HEK293 (cell line): ENCODE data around the gene CRTAC1.

Experiments used
- CTCF ChIA-PET: fragments of 350-600 bp; formaldehyde crosslinking; extraction: SDS; loops from one replicate; lab custom pipeline; 2021; ENCODE audit warnings: antibody characterized with exemption; lab: Yijun Ruan, JAX
- POLR2A ChIA-PET: fragments of 300-600 bp; formaldehyde crosslinking; extraction: SDS; loops from one replicate; lab custom pipeline; 2020; ENCODE audit warnings: antibody characterized with exemption, inconsistent platforms; lab: Yijun Ruan, JAX
- H3K27ac ChIP-seq: fragments of 200-500 bp; sonication (Bioruptor generic); 2 replicates; pipeline ENCODE4 v1.5.1; 2014; ENCODE audit warnings: low read depth, low read length, control low read depth, inconsistent platforms; ENCODE audit errors: extremely low read depth
- H3K36me3 ChIP-seq, 2 experiments: fragments of 200-500 bp in 1 of 2; sonication (Bioruptor generic) in 1 of 2; 1 replicate in 1 of 2; 2 replicates in 1 of 2; pipeline ENCODE4 v1.5.1; 2014 to 2017; ENCODE audit warnings: inconsistent platforms in 2 of 2, low read length in 2 of 2; ENCODE audit not compliant: control insufficient read depth in 2 of 2, insufficient read depth in 1 of 2
- H3K4me1 ChIP-seq: fragments of 200-500 bp; sonication (Bioruptor generic); 2 replicates; pipeline ENCODE4 v1.5.1; 2014; ENCODE audit warnings: mild to moderate bottlenecking, low read length, inconsistent platforms; ENCODE audit not compliant: control insufficient read depth, insufficient read depth
- H3K4me3 ChIP-seq: 2 replicates; pipeline ENCODE4 v1.5.1; 2011; ENCODE audit warnings: low read depth, mild to moderate bottlenecking, control low read depth, low read length, moderate library complexity
- H3K9me3 ChIP-seq: fragments of 200-500 bp; sonication (Bioruptor generic); 2 replicates; pipeline ENCODE4 v1.5.1; 2014; ENCODE audit warnings: low read depth, low read length, inconsistent platforms; ENCODE audit not compliant: control insufficient read depth, insufficient read depth
- EGR2 ChIP-seq: fragments of 450-650 bp; formaldehyde crosslinking; IDR thresholded peaks from 2 replicates; pipeline ENCODE4 v1.5.1; 2016; ENCODE audit warnings: low read depth, missing biosample characterization, missing genetic modification characterization
- MEIS1 ChIP-seq: sonication (generic); formaldehyde crosslinking; IDR thresholded peaks from 2 replicates; pipeline ENCODE4 v1.8.1; 2022; ENCODE audit warnings: missing genetic modification reagents, mild to moderate bottlenecking, borderline replicate concordance
- OSR2 ChIP-seq: fragments of 450-650 bp; formaldehyde crosslinking; IDR thresholded peaks from 2 replicates; pipeline ENCODE4 v1.5.1; 2016; ENCODE audit warnings: missing biosample characterization, missing genetic modification characterization
- PRDM1 ChIP-seq: fragments of 450-650 bp; formaldehyde crosslinking; IDR thresholded peaks from 2 replicates; pipeline ENCODE4; 2016; ENCODE audit warnings: missing biosample characterization, missing genetic modification characterization
- SCRT2 ChIP-seq: fragments of 450-650 bp; formaldehyde crosslinking; IDR thresholded peaks from 2 replicates; pipeline ENCODE4 v1.5.1; 2016; ENCODE audit warnings: missing biosample characterization, missing genetic modification characterization
- YY1 ChIP-seq: fragments of 450-650 bp; formaldehyde crosslinking; IDR thresholded peaks from 2 replicates; pipeline ENCODE4 v1.5.1; 2018; ENCODE audit warnings: missing biosample characterization, missing genetic modification characterization
- ZBTB48 ChIP-seq: fragments of 450-650 bp; formaldehyde crosslinking; IDR thresholded peaks from 2 replicates; pipeline ENCODE4 v1.5.1; 2016; ENCODE audit warnings: missing biosample characterization, missing genetic modification characterization
- ZFHX2 ChIP-seq: fragments of 450-650 bp; formaldehyde crosslinking; conservative IDR thresholded peaks from 2 replicates; pipeline ENCODE4 v1.5.1; 2016; ENCODE audit warnings: missing biosample characterization, missing genetic modification characterization
- ZNF155 ChIP-seq: fragments of 450-650 bp; formaldehyde crosslinking; IDR thresholded peaks from 2 replicates; pipeline ENCODE4 v1.5.1; 2016; ENCODE audit warnings: missing biosample characterization, missing genetic modification characterization
- ZNF18 ChIP-seq: fragments of 450-650 bp; formaldehyde crosslinking; IDR thresholded peaks from 2 replicates; pipeline ENCODE4 v1.5.1; 2016; ENCODE audit warnings: missing biosample characterization, missing genetic modification characterization
- ZNF311 ChIP-seq: fragments of 450-650 bp; formaldehyde crosslinking; IDR thresholded peaks from 2 replicates; pipeline ENCODE4 v1.5.1; 2017; ENCODE audit warnings: missing biosample characterization, missing genetic modification characterization, borderline replicate concordance
- ZNF37A ChIP-seq: fragments of 450-650 bp; IDR thresholded peaks from 2 replicates; pipeline ENCODE4 v1.5.1; 2018; ENCODE audit warnings: missing biosample characterization, missing genetic modification characterization
- ZNF404 ChIP-seq: fragments of 450-650 bp; formaldehyde crosslinking; IDR thresholded peaks from 2 replicates; pipeline ENCODE4 v1.5.1; 2017; ENCODE audit warnings: missing biosample characterization, missing genetic modification characterization
- ZNF416 ChIP-seq: fragments of 450-650 bp; formaldehyde crosslinking; IDR thresholded peaks from 2 replicates; pipeline ENCODE4 v1.5.1; 2016; ENCODE audit warnings: missing biosample characterization, missing genetic modification characterization
- ZNF521 ChIP-seq: fragments of 450-650 bp; formaldehyde crosslinking; IDR thresholded peaks from 2 replicates; pipeline ENCODE4 v1.5.1; 2017; ENCODE audit warnings: missing biosample characterization, mild to moderate bottlenecking, missing genetic modification characterization
- ZNF548 ChIP-seq: fragments of 450-650 bp; formaldehyde crosslinking; IDR thresholded peaks from 2 replicates; pipeline ENCODE4 v1.5.1; 2016; ENCODE audit warnings: missing biosample characterization, missing genetic modification characterization
- ZNF621 ChIP-seq: fragments of 450-650 bp; formaldehyde crosslinking; IDR thresholded peaks from 2 replicates; pipeline ENCODE4 v1.5.1; 2017; ENCODE audit warnings: missing biosample characterization, missing genetic modification characterization
- ZNF701 ChIP-seq: fragments of 450-650 bp; formaldehyde crosslinking; IDR thresholded peaks from 2 replicates; pipeline ENCODE4 v1.5.1; 2016; ENCODE audit warnings: missing biosample characterization, missing genetic modification characterization
- ZNF785 ChIP-seq: fragments of 450-650 bp; formaldehyde crosslinking; IDR thresholded peaks from 2 replicates; pipeline ENCODE4 v1.5.1; 2016; ENCODE audit warnings: missing biosample characterization, missing genetic modification characterization
- ZNF791 ChIP-seq: fragments of 450-650 bp; formaldehyde crosslinking; IDR thresholded peaks from 2 replicates; pipeline ENCODE4 v1.5.1; 2016; ENCODE audit warnings: missing biosample characterization, missing genetic modification characterization
- ZNF792 ChIP-seq: fragments of 450-650 bp; formaldehyde crosslinking; IDR thresholded peaks from 2 replicates; pipeline ENCODE4 v1.5.1; 2016; ENCODE audit warnings: missing biosample characterization, missing genetic modification characterization
- TF ChIP-seq, protein P1 (sequence below): fragments of 450-650 bp; formaldehyde crosslinking; IDR thresholded peaks from 2 replicates; pipeline ENCODE4 v1.5.1; 2016; ENCODE audit warnings: missing biosample characterization, missing genetic modification characterization, low read depth
- TF ChIP-seq, protein P2 (sequence below): fragments of 450-650 bp; formaldehyde crosslinking; IDR thresholded peaks from 2 replicates; pipeline ENCODE4 v1.5.1; 2016; ENCODE audit warnings: missing biosample characterization, missing genetic modification characterization, low read depth
- TF ChIP-seq, protein P3 (sequence below): fragments of 450-650 bp; formaldehyde crosslinking; IDR thresholded peaks from 2 replicates; pipeline ENCODE4 v1.5.1; 2017; ENCODE audit warnings: missing biosample characterization, missing genetic modification characterization
- TF ChIP-seq, protein P4 (sequence below): fragments of 450-650 bp; IDR thresholded peaks from 2 replicates; pipeline ENCODE4 v1.5.1; 2018; ENCODE audit warnings: missing biosample characterization, mild to moderate bottlenecking, missing genetic modification characterization
- TF ChIP-seq, protein P5 (sequence below): fragments of 450-650 bp; formaldehyde crosslinking; IDR thresholded peaks from 2 replicates; pipeline ENCODE4 v1.5.1; 2017; ENCODE audit warnings: missing biosample characterization, missing genetic modification characterization

Gene CRTAC1

DNA sequence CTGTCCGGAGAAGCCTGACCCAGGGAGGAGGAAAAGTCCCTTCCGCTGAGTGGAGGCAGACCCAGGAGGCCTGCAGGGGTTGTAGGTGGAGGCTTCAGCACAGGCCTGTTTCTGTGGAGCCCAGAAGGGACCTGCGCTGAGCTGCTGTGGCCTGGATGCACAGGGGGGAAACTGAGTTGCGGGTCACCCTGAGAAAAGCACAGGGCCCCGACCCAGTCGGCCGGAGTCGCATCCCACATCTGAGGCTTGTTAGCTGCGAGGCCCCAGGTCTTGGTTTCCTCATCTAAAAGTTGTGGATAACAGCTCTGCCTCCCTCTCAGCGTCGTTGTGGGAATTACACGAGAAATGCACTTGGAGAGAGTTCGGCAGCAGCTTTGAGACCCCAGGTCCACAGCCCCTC, 104.4 kb downstream of the CRTAC1 start:
- ChIA-PET CTCF (interaction anchor here (1.3 kb wide), 1 partner anchor 103 kb away, joined by 7 read pairs; no protein-coding TSS in a partner anchor), POLR2A (no interaction called here)
- H3K36me3 ChIP-seq: no peaks in the 10 kb centered on the region
- H3K9me3 ChIP-seq: no peaks in the 10 kb centered on the region
- no peak overlapping the region for H3K4me3 ChIP-seq
- TF ChIP-seq, protein P1, sequence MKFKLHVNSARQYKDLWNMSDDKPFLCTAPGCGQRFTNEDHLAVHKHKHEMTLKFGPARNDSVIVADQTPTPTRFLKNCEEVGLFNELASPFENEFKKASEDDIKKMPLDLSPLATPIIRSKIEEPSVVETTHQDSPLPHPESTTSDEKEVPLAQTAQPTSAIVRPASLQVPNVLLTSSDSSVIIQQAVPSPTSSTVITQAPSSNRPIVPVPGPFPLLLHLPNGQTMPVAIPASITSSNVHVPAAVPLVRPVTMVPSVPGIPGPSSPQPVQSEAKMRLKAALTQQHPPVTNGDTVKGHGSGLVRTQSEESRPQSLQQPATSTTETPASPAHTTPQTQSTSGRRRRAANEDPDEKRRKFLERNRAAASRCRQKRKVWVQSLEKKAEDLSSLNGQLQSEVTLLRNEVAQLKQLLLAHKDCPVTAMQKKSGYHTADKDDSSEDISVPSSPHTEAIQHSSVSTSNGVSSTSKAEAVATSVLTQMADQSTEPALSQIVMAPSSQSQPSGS: no peak
- no peak for TF ChIP-seq ZNF521 (tag by site-specific recombination)
- no peak for TF ChIP-seq ZNF621
- no peak for TF ChIP-seq ZNF785 (tag by site-specific recombination)
- TF ChIP-seq, protein P2, sequence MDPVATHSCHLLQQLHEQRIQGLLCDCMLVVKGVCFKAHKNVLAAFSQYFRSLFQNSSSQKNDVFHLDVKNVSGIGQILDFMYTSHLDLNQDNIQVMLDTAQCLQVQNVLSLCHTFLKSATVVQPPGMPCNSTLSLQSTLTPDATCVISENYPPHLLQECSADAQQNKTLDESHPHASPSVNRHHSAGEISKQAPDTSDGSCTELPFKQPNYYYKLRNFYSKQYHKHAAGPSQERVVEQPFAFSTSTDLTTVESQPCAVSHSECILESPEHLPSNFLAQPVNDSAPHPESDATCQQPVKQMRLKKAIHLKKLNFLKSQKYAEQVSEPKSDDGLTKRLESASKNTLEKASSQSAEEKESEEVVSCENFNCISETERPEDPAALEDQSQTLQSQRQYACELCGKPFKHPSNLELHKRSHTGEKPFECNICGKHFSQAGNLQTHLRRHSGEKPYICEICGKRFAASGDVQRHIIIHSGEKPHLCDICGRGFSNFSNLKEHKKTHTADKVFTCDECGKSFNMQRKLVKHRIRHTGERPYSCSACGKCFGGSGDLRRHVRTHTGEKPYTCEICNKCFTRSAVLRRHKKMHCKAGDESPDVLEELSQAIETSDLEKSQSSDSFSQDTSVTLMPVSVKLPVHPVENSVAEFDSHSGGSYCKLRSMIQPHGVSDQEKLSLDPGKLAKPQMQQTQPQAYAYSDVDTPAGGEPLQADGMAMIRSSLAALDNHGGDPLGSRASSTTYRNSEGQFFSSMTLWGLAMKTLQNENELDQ (tag by site-specific recombination): no peak
- TF ChIP-seq ZNF416: no peak
- TF ChIP-seq SCRT2 (tag by site-specific recombination): no peak
- no peak for TF ChIP-seq OSR2
- TF ChIP-seq ZBTB48 (tag by site-specific recombination): no peak
- TF ChIP-seq, protein P3, sequence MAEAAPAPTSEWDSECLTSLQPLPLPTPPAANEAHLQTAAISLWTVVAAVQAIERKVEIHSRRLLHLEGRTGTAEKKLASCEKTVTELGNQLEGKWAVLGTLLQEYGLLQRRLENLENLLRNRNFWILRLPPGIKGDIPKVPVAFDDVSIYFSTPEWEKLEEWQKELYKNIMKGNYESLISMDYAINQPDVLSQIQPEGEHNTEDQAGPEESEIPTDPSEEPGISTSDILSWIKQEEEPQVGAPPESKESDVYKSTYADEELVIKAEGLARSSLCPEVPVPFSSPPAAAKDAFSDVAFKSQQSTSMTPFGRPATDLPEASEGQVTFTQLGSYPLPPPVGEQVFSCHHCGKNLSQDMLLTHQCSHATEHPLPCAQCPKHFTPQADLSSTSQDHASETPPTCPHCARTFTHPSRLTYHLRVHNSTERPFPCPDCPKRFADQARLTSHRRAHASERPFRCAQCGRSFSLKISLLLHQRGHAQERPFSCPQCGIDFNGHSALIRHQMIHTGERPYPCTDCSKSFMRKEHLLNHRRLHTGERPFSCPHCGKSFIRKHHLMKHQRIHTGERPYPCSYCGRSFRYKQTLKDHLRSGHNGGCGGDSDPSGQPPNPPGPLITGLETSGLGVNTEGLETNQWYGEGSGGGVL (tag by site-specific recombination): no peak
- no peak for TF ChIP-seq MEIS1 (CRISPR knock-in tag)
- no peak for TF ChIP-seq ZNF701 (tag by site-specific recombination)
- no peak for TF ChIP-seq ZNF548
- TF ChIP-seq, protein P4, sequence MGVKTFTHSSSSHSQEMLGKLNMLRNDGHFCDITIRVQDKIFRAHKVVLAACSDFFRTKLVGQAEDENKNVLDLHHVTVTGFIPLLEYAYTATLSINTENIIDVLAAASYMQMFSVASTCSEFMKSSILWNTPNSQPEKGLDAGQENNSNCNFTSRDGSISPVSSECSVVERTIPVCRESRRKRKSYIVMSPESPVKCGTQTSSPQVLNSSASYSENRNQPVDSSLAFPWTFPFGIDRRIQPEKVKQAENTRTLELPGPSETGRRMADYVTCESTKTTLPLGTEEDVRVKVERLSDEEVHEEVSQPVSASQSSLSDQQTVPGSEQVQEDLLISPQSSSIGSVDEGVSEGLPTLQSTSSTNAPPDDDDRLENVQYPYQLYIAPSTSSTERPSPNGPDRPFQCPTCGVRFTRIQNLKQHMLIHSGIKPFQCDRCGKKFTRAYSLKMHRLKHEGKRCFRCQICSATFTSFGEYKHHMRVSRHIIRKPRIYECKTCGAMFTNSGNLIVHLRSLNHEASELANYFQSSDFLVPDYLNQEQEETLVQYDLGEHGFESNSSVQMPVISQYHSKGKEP: no peak
- no peak for TF ChIP-seq ZNF404
- no peak for TF ChIP-seq YY1 (tag by site-specific recombination)
- no peak for TF ChIP-seq ZNF37A (tag by site-specific recombination)
- TF ChIP-seq ZNF791: no peak
- H3K27ac ChIP-seq: no peak overlapping the region
- no peaks in the 10 kb centered on the region for H3K4me1 ChIP-seq

GRCh38 chr10:97925308-97925938, 105.0 kb downstream of the CRTAC1 start:
- H3K9me3 ChIP-seq: no peaks in the 10 kb centered on the region
- no peak overlapping the region for H3K27ac ChIP-seq
- no peak overlapping the region for H3K4me3 ChIP-seq
- ChIA-PET CTCF (interaction anchor here (0.7 kb wide), 1 partner anchor 171 kb away, joined by 3 read pairs; no protein-coding TSS in a partner anchor), POLR2A (no interaction called here)
- H3K4me1 ChIP-seq: no peaks in the 10 kb centered on the region
- no peaks in the 10 kb centered on the region for H3K36me3 ChIP-seq
- TF ChIP-seq, protein P5, sequence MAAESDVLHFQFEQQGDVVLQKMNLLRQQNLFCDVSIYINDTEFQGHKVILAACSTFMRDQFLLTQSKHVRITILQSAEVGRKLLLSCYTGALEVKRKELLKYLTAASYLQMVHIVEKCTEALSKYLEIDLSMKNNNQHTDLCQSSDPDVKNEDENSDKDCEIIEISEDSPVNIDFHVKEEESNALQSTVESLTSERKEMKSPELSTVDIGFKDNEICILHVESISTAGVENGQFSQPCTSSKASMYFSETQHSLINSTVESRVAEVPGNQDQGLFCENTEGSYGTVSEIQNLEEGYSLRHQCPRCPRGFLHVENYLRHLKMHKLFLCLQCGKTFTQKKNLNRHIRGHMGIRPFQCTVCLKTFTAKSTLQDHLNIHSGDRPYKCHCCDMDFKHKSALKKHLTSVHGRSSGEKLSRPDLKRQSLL (tag by site-specific recombination): no peak
- 0 out of 2 replicates have a peak, but pooled peaks have one; percentile 28 for TF ChIP-seq ZNF791
- TF ChIP-seq ZNF701 (tag by site-specific recombination): no peak
- TF ChIP-seq PRDM1 (tag by site-specific recombination): peak; percentile 100
- peak; percentile 96 for TF ChIP-seq EGR2
- TF ChIP-seq ZNF548: 0 out of 2 replicates have a peak, but pooled peaks have one; percentile 19
- TF ChIP-seq ZNF155: no peak
- peak; percentile 53; the same call in 1 of the 2 replicates for TF ChIP-seq ZNF18
- peak; percentile 95 for TF ChIP-seq ZFHX2 (tag by site-specific recombination)
- TF ChIP-seq ZNF792 (tag by site-specific recombination): no peak
- no peak for TF ChIP-seq ZNF404
- TF ChIP-seq ZNF311 (tag by site-specific recombination): peak; percentile 64; the same call in 1 of the 2 replicates
